PC-3 (cell line): ENCODE measurements around the gene ATPAF1. TPM values are rescaled to one million over a fixed set of nuclear protein-coding genes. Genes with fewer than 3 reads are reported as not detected.
"Not testable (repeated sequence)": the region's sequence is repeated elsewhere in the genome, so short reads cannot be mapped to it uniquely, and the experiment has no call there.

ENCODE experiments used
- ATAC-seq: fragments of 200-7000 bp; cut with Tn5 transposase; 2 replicates; pipeline ENCODE4 v1.9.1; 2020; ENCODE audit warnings: mild to moderate bottlenecking, moderate library complexity
- BruUV-seq: library from RNA; stranded (reverse); fragments of 400-500 nt; replicated peaks from 2 replicates; lab custom pipeline; 2021; lab: Mats Ljungman, UMichigan
- CTCF ChIA-PET: fragments of 300-600 bp; sonication (Branson Sonifier 250); formaldehyde crosslinking; loops from one replicate; lab custom pipeline; 2022; ENCODE audit warnings: antibody characterized with exemption; lab: Charles Lee
- POLR2A ChIA-PET: fragments of 300-600 bp; sonication (Branson Sonifier 250); formaldehyde crosslinking; loops from one replicate; lab custom pipeline; 2022; ENCODE audit warnings: antibody characterized with exemption; ENCODE audit not compliant: unreplicated experiment; lab: Charles Lee
- DNase-seq: peaks from one replicate; pipeline ENCODE4 v3.0.0-alpha.2; 2015
- H2AFZ ChIP-seq: fragments of 300-600 bp; sonication (generic); 2 replicates; pipeline ENCODE4 v1.6.0; 2016; ENCODE audit warnings: antibody characterized with exemption, low read length
- H3F3A ChIP-seq: fragments of 300-600 bp; sonication (generic); one replicate; pipeline ENCODE4 v1.6.0; 2017; ENCODE audit warnings: antibody characterized with exemption, low read length, control low read depth, mild to moderate bottlenecking; ENCODE audit not compliant: unreplicated experiment
- H3K27ac ChIP-seq: fragments of 300-600 bp; sonication (generic); 2 replicates; pipeline ENCODE4 v1.5.1; 2016; ENCODE audit warnings: mild to moderate bottlenecking, low read length
- H3K27me3 ChIP-seq: fragments of 300-600 bp; sonication (generic); 2 replicates; pipeline ENCODE4 v1.6.1; 2016; ENCODE audit warnings: low read length, mixed read lengths
- H3K36me3 ChIP-seq: fragments of 300-600 bp; sonication (generic); 2 replicates; pipeline ENCODE4 v1.6.1; 2016; ENCODE audit warnings: low read depth, mixed run types, low read length, mixed read lengths
- H3K4me1 ChIP-seq: fragments of 300-600 bp; sonication (generic); 2 replicates; pipeline ENCODE4 v1.5.1; 2016; ENCODE audit warnings: low read length; ENCODE audit not compliant: insufficient read depth
- H3K4me2 ChIP-seq: fragments of 300-600 bp; sonication (generic); 2 replicates; pipeline ENCODE4 v1.6.0; 2016; ENCODE audit warnings: low read length
- H3K4me3 ChIP-seq: fragments of 300-600 bp; sonication (generic); 2 replicates; pipeline ENCODE4 v1.5.1; 2016; ENCODE audit warnings: mild to moderate bottlenecking, low read length, mixed read lengths
- H3K79me2 ChIP-seq: fragments of 300-600 bp; sonication (generic); 2 replicates; pipeline ENCODE4 v1.6.1; 2017; ENCODE audit warnings: low read length, mixed read lengths
- H3K9ac ChIP-seq: fragments of 300-600 bp; sonication (generic); 2 replicates; pipeline ENCODE4 v1.6.0; 2016; ENCODE audit warnings: mild to moderate bottlenecking, low read length
- H3K9me2 ChIP-seq: fragments of 300-600 bp; sonication (generic); replicated peaks from 2 replicates; pipeline ENCODE4 v1.6.1; 2016; ENCODE audit warnings: mixed run types, low read length, mixed read lengths
- H3K9me3 ChIP-seq: fragments of 300-600 bp; sonication (generic); 2 replicates; pipeline ENCODE4 v1.6.1; 2016; ENCODE audit warnings: low read length, mixed read lengths
- H4K20me1 ChIP-seq: fragments of 300-600 bp; sonication (generic); 2 replicates; pipeline ENCODE4 v1.6.1; 2016; ENCODE audit warnings: low read length, mixed read lengths
- CTCF ChIP-seq: fragments of 300-600 bp; sonication (generic); conservative IDR thresholded peaks from 2 replicates; pipeline ENCODE4 v1.5.1; 2017; ENCODE audit warnings: antibody characterized with exemption, low read depth, mild to moderate bottlenecking, low read length
- EZH2 ChIP-seq: fragments of 300-600 bp; sonication (generic); IDR thresholded peaks from one replicate; pipeline ENCODE4 v1.6.1; 2017; ENCODE audit warnings: antibody characterized with exemption, mild to moderate bottlenecking, low read length; ENCODE audit not compliant: unreplicated experiment
- EZH2phosphoT487 ChIP-seq: fragments of 300-600 bp; sonication (generic); IDR thresholded peaks from 2 replicates; pipeline ENCODE4 v1.6.1; 2018; ENCODE audit warnings: mild to moderate bottlenecking, antibody characterized with exemption, low read length, borderline replicate concordance
- intact Hi-C: fragments of 100-400 bp; cut with micrococcal nuclease; formaldehyde crosslinking; loops from 2 replicates; pipeline ENCODE4 v1.9.0; 2023
- total RNA-seq: library from RNA; depleted of rRNA; stranded (reverse); fragments of >200 nt; gene quantifications from 2 replicates; pipeline ENCODE4 v1.2.3, GENCODE V29; 2014

ATPAF1 gene
- total RNA-seq, 1 experiment from 2014 or later, result 68.3 TPM

- H3K36me3 ChIP-seq, result peaks cover 39% of the 10 kb centered on the region
- H3K4me1 ChIP-seq, H3K27ac ChIP-seq, H3K9me3 ChIP-seq, H3F3A ChIP-seq, H3K9ac ChIP-seq, H2AFZ ChIP-seq, H3K79me2 ChIP-seq, DNase-seq, POLR2A ChIA-PET, BruUV-seq, H3K9me2 ChIP-seq, H3K4me3 ChIP-seq, H3K27me3 ChIP-seq, H3K4me2 ChIP-seq, H4K20me1 ChIP-seq, ATAC-seq, intact Hi-C loops: not testable (repeated sequence)
- CTCF ChIA-PET, result interaction anchor here (0.6 kb wide), 1 partner anchor 56 kb away, joined by 3 read pairs; the partner anchor contains the start of gene MKNK1
Observed at GRCh38 chr1:46660116-46660515, 8.0 kb downstream of the ATPAF1 start.

GRCh38 chr1:46659307-46659870, 8.8 kb downstream of the ATPAF1 start:
- Histone ChIP-seq H3F3A (no peaks in the 10 kb centered on the region), H3K9me2 (no peaks in the 10 kb centered on the region), H3K79me2 (no peaks in the 10 kb centered on the region), H3K4me1 (no peaks in the 10 kb centered on the region), H3K36me3 (peaks cover 37% of the 10 kb centered on the region), H3K4me2 (no peak overlapping the region), H3K9me3 (no peaks in the 10 kb centered on the region), H3K4me3 (no peak overlapping the region), H3K27ac (no peak overlapping the region), H3K9ac (no peak overlapping the region), H4K20me1 (no peaks in the 10 kb centered on the region), H3K27me3 (no peaks in the 10 kb centered on the region), H2AFZ (no peak overlapping the region)
- intact Hi-C loops, result no loop called here
- ChIA-PET CTCF (no interaction called here), POLR2A (no interaction called here)
- no peak for DNase-seq
- TF ChIP-seq CTCF (no peak), EZH2 (no peak), EZH2phosphoT487 (no peak)
- ATAC-seq, result no peak
- no TSS peak for BruUV-seq

- DNase-seq (no peak), ATAC-seq (no peak)
- no TSS peak for BruUV-seq
- Histone ChIP-seq H2AFZ (no peak overlapping the region), H3K9me2 (no peaks in the 10 kb centered on the region), H3F3A (no peaks in the 10 kb centered on the region), H3K9ac (no peak overlapping the region), H3K36me3 (peaks cover 30% of the 10 kb centered on the region), H3K4me3 (no peak overlapping the region), H3K79me2 (no peaks in the 10 kb centered on the region), H3K9me3 (no peaks in the 10 kb centered on the region), H3K4me2 (no peak overlapping the region), H3K4me1 (peaks cover 6% of the 10 kb centered on the region; the same call in 1 of the 2 replicates), H3K27ac (no peak overlapping the region), H4K20me1 (no peaks in the 10 kb centered on the region), H3K27me3 (no peaks in the 10 kb centered on the region)
- CTCF ChIA-PET, result no interaction called here
- intact Hi-C loops, result no loop called here
- TF ChIP-seq EZH2phosphoT487, result no peak
- POLR2A ChIA-PET, result no interaction called here
Observed at GRCh38 chr1:46657775-46658174, 10.4 kb downstream of the ATPAF1 start.

GRCh38 chr1:46656643-46657042, 11.5 kb downstream of the ATPAF1 start:
- no peak for DNase-seq
- intact Hi-C loops, result no loop called here
- no peak overlapping the region for H2AFZ ChIP-seq
- no peaks in the 10 kb centered on the region for H3K9me2 ChIP-seq
- no peaks in the 10 kb centered on the region for H3K27me3 ChIP-seq
- H3K4me3 ChIP-seq, result no peak overlapping the region
- no peaks in the 10 kb centered on the region for H3K9me3 ChIP-seq
- no peak overlapping the region for H3K9ac ChIP-seq
- no peak overlapping the region for H3K4me2 ChIP-seq
- ChIA-PET CTCF (no interaction called here), POLR2A (no interaction called here)
- peaks cover 12% of the 10 kb centered on the region for H3K4me1 ChIP-seq
- ATAC-seq, result no peak
- BruUV-seq, result no TSS peak
- peaks cover 4% of the 10 kb centered on the region for H3F3A ChIP-seq
- peaks cover 38% of the 10 kb centered on the region for H3K36me3 ChIP-seq
- no peak for TF ChIP-seq EZH2
- no peak for TF ChIP-seq EZH2phosphoT487
- no peak for TF ChIP-seq CTCF
- H4K20me1 ChIP-seq, result no peaks in the 10 kb centered on the region
- no peaks in the 10 kb centered on the region for H3K79me2 ChIP-seq
- no peak overlapping the region for H3K27ac ChIP-seq
